Activated CD4-positive, alpha-beta T cell treated with anti-CD3 and anti-CD28 coated beads for 4 hours (primary cell): ENCODE measurements around the gene DHRSX.
"Not testable (repeated sequence)": the region's sequence is repeated elsewhere in the genome, so short reads cannot be mapped to it uniquely, and the experiment has no call there.

Experiments
- DNase-seq, 2 donors: peaks; one replicate each; pipeline ENCODE4 v3.0.0-alpha.2; 2020

The DHRSX gene

GRCh38 chrX:2471641-2472040 lies 29.1 kb downstream of the DHRSX start:
- DNase-seq = no peak

DNA sequence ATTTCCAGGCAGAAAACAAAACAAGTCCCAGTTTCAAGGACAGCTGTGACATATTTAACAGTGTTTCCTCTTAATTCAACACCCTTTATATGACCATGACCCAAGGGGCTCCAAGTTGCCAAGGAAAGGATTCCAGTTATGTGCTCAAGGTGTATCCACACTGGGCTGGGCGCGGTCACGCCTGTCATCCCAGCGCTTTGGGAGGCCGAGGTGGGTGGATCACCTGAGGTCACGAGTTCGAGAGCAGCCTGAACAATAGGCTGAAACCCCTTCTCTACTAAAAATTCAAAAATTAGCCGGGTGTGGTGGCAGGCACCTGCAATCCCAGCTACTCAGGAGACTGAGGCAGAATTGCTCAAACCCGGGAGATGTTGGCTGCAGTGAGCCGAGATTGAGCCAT lies 29.6 kb downstream of the DHRSX start:
- DNase-seq = not testable (repeated sequence)

DNA sequence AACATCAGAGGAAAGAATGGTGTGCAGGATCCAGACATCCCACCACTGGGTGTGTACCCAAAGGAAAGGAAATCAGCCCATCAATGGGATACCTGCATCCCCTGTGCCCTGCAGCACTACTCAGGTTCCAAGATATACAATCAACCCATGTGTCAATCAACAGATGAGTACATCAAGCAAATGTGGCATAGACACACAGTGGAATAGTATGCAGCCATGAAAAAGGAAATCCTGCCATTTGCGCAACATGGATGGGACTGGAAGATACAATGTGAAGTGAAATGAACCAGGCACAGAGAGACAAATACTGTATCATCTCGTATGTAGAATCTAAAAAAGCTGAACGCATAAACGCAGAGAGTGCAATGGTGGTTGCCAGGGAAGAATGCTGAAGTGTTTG lies 30.9 kb downstream of the DHRSX start:
- DNase-seq = not testable (repeated sequence)

GRCh38 chrX:2469196-2469685 lies 31.5 kb downstream of the DHRSX start:
- no peak for DNase-seq

DNA sequence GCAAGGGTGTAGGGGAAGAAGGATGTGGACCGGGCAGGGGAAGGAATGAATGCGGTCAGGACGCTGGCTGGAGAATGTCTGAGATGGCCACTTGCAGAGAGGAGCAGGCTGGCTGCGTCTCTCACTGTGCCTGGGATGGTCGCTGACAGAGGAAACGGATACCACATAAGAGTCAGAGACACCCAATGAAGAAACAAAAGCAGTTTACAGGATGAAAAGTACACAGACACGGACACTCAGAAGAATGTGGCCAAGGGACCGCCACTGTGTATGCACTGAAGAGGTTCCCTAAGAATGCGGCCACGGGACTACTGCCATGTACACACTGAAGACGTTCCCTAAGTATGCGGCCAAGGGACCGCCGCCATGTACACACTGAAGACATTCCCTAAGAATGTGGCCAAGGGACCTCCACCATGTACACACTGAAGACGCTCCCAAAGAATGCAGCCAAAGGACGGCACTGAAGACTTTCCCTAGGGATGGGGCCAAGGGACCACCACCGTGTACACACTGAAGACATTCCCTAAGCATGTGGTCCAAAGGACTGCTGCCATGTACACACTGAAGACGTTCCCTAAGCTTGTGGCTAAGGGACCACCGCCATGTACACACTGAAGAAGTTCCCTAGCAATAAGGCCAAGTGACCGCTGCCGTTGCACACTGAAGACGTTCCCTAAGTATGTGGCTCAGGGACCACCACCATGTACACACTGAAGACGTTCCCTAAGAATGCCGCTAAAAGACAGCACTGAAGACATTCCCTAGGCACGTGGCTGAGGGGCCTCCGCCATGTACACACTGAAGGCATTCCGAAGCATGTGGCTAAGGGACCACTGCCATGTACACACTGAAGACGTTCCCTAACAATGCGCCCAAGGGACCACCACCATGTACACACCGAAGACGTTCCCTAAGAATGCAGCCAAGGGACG lies 32.2 kb downstream of the DHRSX start:
- no peak for DNase-seq

DNA sequence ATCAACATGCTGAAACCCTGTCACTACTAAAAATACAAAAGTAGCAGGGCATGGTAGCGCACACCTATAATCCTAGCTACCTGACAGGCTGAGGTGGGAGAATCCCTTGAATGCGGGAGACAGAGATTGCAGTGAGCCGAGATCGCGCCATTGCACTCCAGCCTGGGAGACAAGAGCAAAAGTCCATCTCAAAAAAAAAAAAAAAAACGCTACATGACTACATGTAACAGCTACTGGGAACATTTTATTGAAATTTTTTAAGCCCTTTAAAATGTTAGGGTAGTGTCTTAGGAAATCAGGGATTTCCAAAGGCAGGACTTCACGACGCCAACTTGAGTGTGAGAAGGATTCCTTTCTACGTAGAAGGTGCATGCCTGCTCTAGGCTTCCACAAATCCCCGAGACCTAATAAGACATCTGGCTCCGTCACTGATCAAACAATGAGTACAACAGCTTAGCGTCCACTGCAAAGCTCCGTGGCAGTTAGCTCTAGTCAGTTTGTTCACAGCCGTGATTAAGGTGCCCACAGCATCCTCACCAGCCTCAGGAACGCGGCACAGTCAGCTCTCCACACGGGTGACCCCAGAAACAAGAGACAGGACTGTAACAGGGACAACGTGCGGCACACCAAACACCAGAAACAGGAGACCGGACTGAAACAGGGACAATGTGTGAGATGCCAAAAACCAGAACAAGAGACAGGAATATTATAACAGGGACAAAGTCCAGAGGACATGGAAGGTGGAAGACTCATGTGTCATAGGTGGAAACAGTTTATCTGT lies 33.7 kb downstream of the DHRSX start:
- DNase-seq = no peak

- DNase-seq = no peak
Observed at GRCh38 chrX:2464677-2465166, 36.1 kb downstream of the DHRSX start.

DNA sequence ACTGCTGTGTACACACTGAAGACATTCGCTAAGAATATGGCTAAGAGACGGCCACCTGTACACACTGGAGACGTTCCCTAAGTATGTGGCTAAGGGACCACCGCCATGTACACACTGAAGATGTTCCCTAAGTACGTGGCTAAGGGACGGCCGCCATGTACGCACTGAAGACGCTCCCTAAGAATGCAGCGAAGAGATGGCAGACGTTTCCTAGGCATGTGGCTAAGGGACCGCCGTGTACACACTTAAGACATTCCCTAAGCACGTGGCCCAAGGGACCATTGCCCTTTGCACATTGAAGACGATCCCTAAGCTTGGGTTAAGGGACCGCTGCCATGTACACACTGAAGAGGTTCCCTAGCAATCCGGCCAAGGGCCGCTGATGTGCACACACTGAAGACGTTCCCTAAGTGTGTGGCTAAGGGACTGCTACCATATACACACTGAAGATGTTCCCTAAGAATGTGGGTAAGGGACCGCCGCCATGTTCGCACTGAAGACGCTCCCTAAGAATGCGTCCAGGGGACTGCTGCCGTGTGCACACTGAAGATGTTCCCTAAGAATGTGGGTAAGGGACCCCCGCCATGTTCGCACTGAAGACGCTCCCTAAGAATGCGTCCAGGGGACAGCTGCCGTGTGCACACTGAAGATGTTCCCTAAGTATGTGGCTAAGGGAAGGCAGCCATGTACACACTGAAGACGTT lies 36.7 kb downstream of the DHRSX start:
- DNase-seq = no peak

GRCh38 chrX:2463481-2463880 lies 37.3 kb downstream of the DHRSX start:
- not testable (repeated sequence) for DNase-seq

DNA sequence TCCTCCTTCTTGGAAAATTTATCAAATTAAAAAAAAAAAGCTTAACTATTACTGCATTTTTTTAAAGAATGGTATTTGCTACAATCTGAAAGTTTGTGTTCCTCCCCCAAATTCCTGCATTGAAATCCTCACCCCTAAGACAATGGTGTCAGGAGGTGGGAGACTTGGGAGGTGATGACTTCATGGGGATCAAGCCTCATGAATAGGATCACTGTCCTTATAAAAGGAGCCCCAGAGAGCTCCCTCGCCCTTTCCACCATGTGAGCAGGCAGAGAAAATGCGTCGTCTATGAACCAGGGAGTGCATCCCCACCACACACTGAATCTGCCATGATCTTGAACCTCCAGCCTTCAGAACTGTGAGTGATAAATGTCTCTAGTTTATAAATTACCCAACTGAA lies 38.0 kb downstream of the DHRSX start:
- DNase-seq = no peak

DNA sequence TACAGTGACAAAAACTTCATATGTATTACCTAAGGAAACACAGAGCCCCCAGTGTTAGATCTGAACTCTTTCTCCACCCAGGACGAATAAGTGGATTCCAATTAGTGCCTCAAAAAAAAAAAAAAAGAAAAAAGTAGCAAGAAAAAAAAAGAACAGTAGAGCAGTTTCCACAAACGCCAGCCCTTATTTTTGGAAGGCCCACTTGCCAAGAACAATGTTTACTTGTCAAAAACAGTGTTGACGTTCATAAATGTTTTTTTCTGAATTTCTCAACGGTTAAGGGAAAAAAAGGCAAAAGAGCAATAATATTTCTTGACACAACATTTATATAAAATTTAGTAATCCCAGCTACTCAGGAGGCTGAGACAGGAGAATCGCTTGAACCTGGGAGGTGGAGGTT lies 38.7 kb downstream of the DHRSX start:
- no peak for DNase-seq

GRCh38 chrX:2461711-2462016 lies 39.1 kb downstream of the DHRSX start:
- DNase-seq = no peak

DNA sequence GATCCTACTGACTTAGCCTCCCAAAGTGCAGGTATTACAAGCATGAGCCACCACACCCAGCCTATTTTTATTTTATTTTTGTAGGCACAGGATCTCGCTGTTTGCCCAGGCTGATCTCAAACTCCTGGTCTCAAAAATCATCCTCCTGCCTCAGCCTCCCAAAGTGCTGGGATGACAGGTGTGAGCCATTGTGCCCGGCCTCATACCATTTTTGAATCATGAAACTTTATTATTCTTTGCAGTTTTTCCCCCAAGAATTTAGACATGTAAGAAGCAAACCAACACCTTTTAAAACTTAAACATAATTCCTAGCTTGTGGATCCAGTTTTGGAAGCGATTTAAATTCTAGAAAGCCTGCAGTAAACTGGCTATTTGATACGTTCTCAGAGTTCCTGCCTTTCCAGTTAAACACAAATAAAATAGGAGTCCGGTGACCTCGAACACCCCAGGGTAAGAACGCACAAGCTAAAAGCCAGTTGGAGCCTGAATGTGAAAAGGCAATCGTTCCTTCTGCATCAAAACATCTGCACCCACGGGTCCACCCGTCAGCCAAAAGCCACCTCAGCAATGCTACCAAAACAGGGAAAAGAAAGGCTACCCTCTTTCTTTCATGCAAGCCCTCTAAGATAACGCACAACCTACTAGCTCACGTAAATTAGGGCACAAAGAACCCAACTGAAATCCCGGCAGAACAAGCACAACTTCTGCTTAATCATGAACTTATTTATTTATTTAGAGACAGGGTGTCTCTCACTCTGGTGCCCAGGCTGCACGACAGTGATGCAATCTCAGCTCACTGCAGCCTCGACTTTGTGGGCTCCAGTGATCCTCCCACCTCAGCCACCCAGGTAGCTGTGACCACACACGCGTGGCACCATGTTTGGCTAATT lies 39.7 kb downstream of the DHRSX start:
- DNase-seq = not testable (repeated sequence)

- not testable (repeated sequence) for DNase-seq
Observed at GRCh38 chrX:2460048-2460447, 40.7 kb downstream of the DHRSX start.

- DNase-seq = no peak
Observed at GRCh38 chrX:2458309-2458708, 42.5 kb downstream of the DHRSX start.

DNA sequence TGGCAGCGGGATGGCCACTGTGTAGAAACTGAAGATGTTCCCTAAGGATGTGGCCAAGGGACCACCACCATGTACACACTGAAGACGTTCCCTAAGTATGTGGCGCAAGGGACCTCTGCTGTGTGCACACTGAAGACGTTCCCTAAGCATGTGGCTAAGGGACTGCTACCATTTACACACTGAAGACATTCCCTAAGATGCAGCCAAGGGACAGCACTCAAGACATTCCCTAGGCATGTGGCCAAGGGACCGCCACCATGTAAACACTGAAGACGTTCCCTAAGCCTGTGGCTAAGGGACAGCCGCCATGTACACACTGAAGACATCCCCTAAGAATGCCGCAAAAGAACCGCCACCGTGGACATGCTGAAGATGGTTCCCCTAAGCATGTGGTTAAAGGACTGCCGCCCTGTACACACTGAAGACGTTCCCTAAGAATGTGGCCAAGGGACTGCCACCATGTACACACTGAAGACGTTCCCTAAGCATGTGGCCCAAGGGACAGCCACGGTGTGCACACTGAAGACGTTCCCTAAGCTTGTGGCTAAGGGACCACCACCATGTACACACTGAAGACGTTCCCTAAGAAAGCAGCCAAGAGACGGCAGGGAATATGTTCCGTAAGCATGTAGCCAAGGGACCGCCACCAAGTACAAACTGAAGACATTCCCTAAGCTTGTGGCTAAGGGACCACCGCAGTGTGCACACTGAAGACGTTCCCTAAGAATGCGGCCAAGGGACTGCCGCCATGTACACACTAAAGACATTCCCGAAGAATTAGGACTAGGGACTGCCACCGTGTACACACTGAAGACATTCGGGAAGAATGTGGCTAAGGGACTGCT lies 43.3 kb downstream of the DHRSX start:
- no peak for DNase-seq

- not testable (repeated sequence) for DNase-seq
Observed at GRCh38 chrX:2456091-2456490, 44.7 kb downstream of the DHRSX start.

DNA sequence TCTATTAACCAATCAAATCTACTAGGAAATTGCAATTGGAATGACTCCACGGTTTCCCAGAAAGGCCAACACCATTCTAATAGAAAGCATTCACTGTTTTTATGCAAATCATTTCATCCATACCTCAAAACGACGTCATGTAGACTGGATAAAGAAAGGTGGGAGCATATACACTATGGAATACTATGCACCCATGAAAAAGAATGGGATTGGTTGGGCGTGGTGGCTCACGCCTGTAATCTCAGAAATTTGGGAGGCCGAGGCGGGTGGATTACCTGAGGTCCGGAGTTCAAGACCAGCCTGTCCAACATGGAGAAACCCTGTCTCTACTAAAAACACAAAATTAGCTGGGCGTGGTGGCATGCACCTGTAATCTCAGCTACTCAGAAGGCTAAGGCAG lies 46.2 kb downstream of the DHRSX start:
- not testable (repeated sequence) for DNase-seq

GRCh38 chrX:2452799-2453198 lies 48.0 kb downstream of the DHRSX start:
- no peak for DNase-seq

GRCh38 chrX:2452317-2452784 lies 48.4 kb downstream of the DHRSX start:
- no peak for DNase-seq
